Bronchial epithelial cell (primary cell): Measurements from ENCODE around the gene PDXP. TPM values are rescaled to one million over a fixed set of nuclear protein-coding genes. Genes with fewer than 3 reads are reported as not detected.

Experiments used
- DNase-seq: peaks from one replicate; pipeline ENCODE4 v3.0.0-alpha.2; 2010; ENCODE audit warnings: low read depth
- FAIRE-seq: peaks from 2 replicates; lab custom pipeline; 2011; peaks lifted over from hg19 to GRCh38; lab: Jason Lieb, UNC
- H3K27me3 ChIP-seq: 2 replicates; pipeline ENCODE4 v1.5.1; 2011; ENCODE audit warnings: low read length; ENCODE audit not compliant: control insufficient read depth, insufficient read depth
- H3K36me3 ChIP-seq: 2 replicates; pipeline ENCODE4 v1.5.1; 2011; ENCODE audit warnings: low read length; ENCODE audit not compliant: control insufficient read depth, insufficient read depth
- H3K4me3 ChIP-seq: 2 replicates; pipeline ENCODE4 v1.5.1; 2011; ENCODE audit warnings: mild to moderate bottlenecking, low read depth, low read length, control low read depth
- total RNA-seq: library from RNA; depleted of rRNA; stranded (reverse); fragments of >200 nt; gene quantifications from 2 replicates; pipeline ENCODE4 v1.2.1, GENCODE V29; 2014
- TF ChIP-seq, protein P1 (sequence below): IDR thresholded peaks from 2 replicates; pipeline ENCODE4 v1.5.1; 2011; ENCODE audit warnings: mild to moderate bottlenecking, moderate library complexity, low read length, control low read depth, inconsistent platforms; ENCODE audit not compliant: insufficient read depth, severe bottlenecking

The PDXP gene
- total RNA-seq, 1 donor from 2014 or later, result 3.4 TPM

DNA sequence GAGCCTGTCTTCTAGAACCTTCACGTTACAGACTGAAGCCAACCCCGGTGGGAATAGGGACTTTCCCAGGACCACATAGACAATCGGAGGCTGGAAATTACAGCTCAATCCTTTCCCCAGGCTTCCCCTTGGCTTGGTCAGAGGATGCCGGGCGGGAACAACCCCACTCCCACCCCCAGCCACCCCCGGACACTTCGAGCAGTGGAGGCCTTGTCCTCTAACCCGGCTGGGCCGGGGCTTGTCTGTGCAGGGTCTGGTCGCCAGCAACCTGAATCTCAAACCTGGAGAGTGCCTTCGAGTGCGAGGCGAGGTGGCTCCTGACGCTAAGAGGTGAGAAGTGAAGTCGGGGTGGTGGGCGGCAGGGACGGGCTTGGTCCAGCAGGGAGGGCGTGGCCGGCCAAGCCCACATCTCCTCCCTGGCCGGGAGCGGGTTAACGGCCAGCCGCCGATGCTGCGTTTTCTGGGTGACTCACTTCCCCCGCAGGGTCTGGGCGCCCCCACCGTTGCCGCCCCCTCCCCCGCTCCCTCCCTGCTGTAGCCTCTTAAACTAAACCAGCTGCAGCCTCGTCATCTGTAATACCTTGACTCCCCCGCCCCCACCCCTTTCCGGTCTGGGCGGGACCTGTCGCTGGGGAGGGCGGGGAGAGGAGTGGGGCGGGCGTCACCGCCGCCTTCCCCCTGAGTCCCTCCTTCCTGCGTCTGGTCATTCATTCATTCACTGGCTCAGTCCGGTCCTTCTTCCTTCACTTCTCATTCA, 18.4 kb downstream of the PDXP start:
- no peaks in the 10 kb centered on the region for H3K27me3 ChIP-seq
- peaks cover 7% of the 10 kb centered on the region for H3K36me3 ChIP-seq
- peak overlapping the region; percentile 45 for H3K4me3 ChIP-seq
- no peak for FAIRE-seq
- TF ChIP-seq, protein P1, sequence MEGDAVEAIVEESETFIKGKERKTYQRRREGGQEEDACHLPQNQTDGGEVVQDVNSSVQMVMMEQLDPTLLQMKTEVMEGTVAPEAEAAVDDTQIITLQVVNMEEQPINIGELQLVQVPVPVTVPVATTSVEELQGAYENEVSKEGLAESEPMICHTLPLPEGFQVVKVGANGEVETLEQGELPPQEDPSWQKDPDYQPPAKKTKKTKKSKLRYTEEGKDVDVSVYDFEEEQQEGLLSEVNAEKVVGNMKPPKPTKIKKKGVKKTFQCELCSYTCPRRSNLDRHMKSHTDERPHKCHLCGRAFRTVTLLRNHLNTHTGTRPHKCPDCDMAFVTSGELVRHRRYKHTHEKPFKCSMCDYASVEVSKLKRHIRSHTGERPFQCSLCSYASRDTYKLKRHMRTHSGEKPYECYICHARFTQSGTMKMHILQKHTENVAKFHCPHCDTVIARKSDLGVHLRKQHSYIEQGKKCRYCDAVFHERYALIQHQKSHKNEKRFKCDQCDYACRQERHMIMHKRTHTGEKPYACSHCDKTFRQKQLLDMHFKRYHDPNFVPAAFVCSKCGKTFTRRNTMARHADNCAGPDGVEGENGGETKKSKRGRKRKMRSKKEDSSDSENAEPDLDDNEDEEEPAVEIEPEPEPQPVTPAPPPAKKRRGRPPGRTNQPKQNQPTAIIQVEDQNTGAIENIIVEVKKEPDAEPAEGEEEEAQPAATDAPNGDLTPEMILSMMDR, result no peak
- DNase-seq, result peak; percentile 83

DNA sequence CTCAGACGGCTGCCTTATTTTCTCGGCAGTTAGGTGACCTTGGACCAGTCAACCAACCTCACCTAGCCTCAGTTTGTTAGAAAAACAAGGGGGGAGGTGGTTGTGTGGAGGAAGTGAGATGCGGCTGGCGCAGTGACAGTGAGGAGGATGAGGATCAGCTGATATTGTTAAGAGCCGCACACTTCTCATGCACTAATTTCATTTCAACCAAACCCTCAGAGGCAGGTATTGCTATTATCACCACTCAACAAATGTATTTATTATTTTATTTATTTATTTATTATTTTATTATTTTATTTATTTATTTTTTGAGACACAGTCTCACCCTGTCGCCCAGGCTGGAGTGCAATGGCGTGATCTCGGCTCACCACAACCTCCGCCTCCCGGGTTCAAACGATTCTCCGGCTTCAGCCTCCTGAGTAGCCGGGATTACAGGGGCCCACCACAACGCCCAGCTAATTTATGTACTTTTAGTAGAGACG, 19.0 kb downstream of the PDXP start:
- Histone ChIP-seq H3K36me3 (peaks cover 7% of the 10 kb centered on the region), H3K27me3 (no peaks in the 10 kb centered on the region), H3K4me3 (no peak overlapping the region)
- FAIRE-seq, result no peak
- TF ChIP-seq, protein P1, result no peak
- no peak for DNase-seq

DNA sequence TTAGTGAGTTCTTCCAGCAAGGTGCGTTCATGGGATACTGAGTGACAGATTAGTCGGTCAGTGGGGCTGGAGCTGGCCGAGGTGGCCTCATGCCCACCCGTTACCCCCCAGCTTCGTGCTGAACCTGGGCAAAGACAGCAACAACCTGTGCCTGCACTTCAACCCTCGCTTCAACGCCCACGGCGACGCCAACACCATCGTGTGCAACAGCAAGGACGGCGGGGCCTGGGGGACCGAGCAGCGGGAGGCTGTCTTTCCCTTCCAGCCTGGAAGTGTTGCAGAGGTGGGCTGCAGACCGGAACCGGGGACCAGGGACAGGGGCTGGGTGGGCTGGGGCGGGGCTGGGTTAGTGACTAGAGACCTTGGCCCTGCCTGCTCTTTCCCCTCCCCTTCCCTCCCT, 19.8 kb downstream of the PDXP start:
- FAIRE-seq (no peak), DNase-seq (no peak)
- Histone ChIP-seq H3K36me3 (peaks cover 7% of the 10 kb centered on the region), H3K27me3 (no peaks in the 10 kb centered on the region), H3K4me3 (no peak overlapping the region)
- TF ChIP-seq, protein P1, result no peak

DNA sequence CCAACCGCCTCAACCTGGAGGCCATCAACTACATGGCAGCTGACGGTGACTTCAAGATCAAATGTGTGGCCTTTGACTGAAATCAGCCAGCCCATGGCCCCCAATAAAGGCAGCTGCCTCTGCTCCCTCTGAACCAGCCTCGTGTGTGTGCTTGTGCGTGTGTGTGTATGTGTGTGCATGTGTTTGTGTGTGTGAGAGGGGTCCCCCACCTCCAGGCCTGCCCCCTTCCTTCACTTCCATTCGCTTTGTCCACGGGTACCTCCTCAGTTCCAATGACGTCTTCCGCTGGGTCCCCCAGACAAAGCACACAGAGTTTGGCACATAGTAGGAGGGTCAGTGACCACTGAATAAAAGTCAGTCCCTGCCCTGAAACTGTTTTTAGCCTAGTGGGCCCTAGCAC, 21.1 kb downstream of the PDXP start:
- TF ChIP-seq, protein P1, result no peak
- no peak for FAIRE-seq

DNA sequence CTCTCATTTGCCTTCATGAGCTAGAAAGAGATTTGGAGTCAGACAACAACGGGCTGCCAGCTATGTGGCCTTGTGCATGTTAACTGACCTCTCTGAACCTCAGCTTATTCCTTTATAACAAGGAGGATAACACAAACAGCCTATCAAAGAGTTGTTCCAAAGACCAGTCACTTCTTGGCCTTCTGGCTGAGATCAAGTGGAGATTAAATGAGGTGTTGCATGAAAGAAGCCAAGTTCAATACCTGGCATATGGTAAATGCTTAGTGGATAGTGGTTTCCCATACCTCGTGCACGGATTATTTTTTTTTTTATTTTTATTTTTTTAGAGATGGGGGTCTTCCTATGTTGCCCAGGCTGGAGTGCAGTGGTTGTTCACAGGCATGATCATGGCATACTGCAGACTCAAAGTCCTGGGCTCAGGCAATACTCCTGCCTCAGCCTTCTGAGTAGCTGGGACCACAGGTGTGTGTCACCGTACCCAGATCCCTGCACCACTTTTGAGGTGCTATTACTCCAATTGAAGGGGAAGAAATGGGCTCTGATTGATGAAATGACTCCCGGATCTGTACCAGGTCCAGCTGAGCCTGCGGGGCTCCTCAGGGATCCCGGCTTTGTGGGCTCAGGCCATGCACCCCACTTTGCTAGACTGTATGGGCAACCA, 21.8 kb downstream of the PDXP start:
- TF ChIP-seq, protein P1, result no peak
- H3K27me3 ChIP-seq, result no peaks in the 10 kb centered on the region
- no peak for DNase-seq
- no peak overlapping the region for H3K4me3 ChIP-seq
- H3K36me3 ChIP-seq, result peaks cover 7% of the 10 kb centered on the region
- FAIRE-seq, result no peak

More for the DNA sequence above, 21.1 kb downstream of the PDXP start:
- Histone ChIP-seq H3K4me3 (no peak overlapping the region), H3K27me3 (no peaks in the 10 kb centered on the region), H3K36me3 (peaks cover 7% of the 10 kb centered on the region)
- no peak for DNase-seq
